ENCODE results near the gene FSCB.

FSCB gene

GRCh38 chr14:44490966-44491365, 16.1 kb downstream of the FSCB start:
- no peaks in the 10 kb centered on the region for H3K36me3 ChIP-seq (ENCODE audit: control insufficient read depth in 2 of 2, insufficient read depth in 2 of 2, low read length in 2 of 2)
- H3K27me3 ChIP-seq (ENCODE audit: control insufficient read depth in 1 of 2, insufficient read depth in 2 of 2, low read length in 2 of 2) = no peaks in the 10 kb centered on the region
- no peaks in the 10 kb centered on the region for H3K4me1 ChIP-seq (ENCODE audit: control insufficient read depth, insufficient read depth, low read length)
- no peak overlapping the region for H3K9ac ChIP-seq (ENCODE audit: low read length in 2 of 2)
- H3K4me3 ChIP-seq (ENCODE audit: low read length in 2 of 2) = no peak overlapping the region
- no peak overlapping the region for H3K27ac ChIP-seq (ENCODE audit: low read length)
- no peaks in the 10 kb centered on the region for H3K9me3 ChIP-seq (ENCODE audit: control insufficient read depth in 2 of 2, low read length in 2 of 2)

GRCh38 chr14:44477953-44478352, 29.1 kb downstream of the FSCB start:
- Histone ChIP-seq H3K27ac (ENCODE audit: low read length) (no peak overlapping the region), H3K36me3 (ENCODE audit: control insufficient read depth in 2 of 2, insufficient read depth in 2 of 2, low read length in 2 of 2) (no peaks in the 10 kb centered on the region), H3K9me3 (ENCODE audit: control insufficient read depth in 2 of 2, low read length in 2 of 2) (peaks cover 0 to 5% of the 10 kb centered on the region in 2 donors), H3K4me3 (ENCODE audit: low read length in 2 of 2) (no peak overlapping the region), H3K9ac (ENCODE audit: low read length in 2 of 2) (no peak overlapping the region), H3K27me3 (ENCODE audit: control insufficient read depth in 1 of 2, insufficient read depth in 2 of 2, low read length in 2 of 2) (no peaks in the 10 kb centered on the region), H3K4me1 (ENCODE audit: control insufficient read depth, insufficient read depth, low read length) (no peaks in the 10 kb centered on the region)

- Histone ChIP-seq H3K9ac (ENCODE audit: low read length in 2 of 2) (no peak overlapping the region), H3K36me3 (ENCODE audit: control insufficient read depth in 2 of 2, insufficient read depth in 2 of 2, low read length in 2 of 2) (no peaks in the 10 kb centered on the region), H3K27me3 (ENCODE audit: control insufficient read depth in 1 of 2, insufficient read depth in 2 of 2, low read length in 2 of 2) (no peaks in the 10 kb centered on the region), H3K4me1 (ENCODE audit: control insufficient read depth, insufficient read depth, low read length) (no peaks in the 10 kb centered on the region), H3K4me3 (ENCODE audit: low read length in 2 of 2) (no peak overlapping the region), H3K27ac (ENCODE audit: low read length) (no peak overlapping the region), H3K9me3 (ENCODE audit: control insufficient read depth in 2 of 2, low read length in 2 of 2) (no peaks in the 10 kb centered on the region)
These were observed 38.3 kb downstream of the FSCB start for GRCh38 chr14:44468771-44469170.

- Histone ChIP-seq H3K9me3 (ENCODE audit: control insufficient read depth in 2 of 2, low read length in 2 of 2) (no peaks in the 10 kb centered on the region), H3K27me3 (ENCODE audit: control insufficient read depth in 1 of 2, insufficient read depth in 2 of 2, low read length in 2 of 2) (no peaks in the 10 kb centered on the region), H3K4me1 (ENCODE audit: control insufficient read depth, insufficient read depth, low read length) (no peaks in the 10 kb centered on the region), H3K4me3 (ENCODE audit: low read length in 2 of 2) (no peak overlapping the region), H3K27ac (ENCODE audit: low read length) (no peak overlapping the region), H3K36me3 (ENCODE audit: control insufficient read depth in 2 of 2, insufficient read depth in 2 of 2, low read length in 2 of 2) (no peaks in the 10 kb centered on the region), H3K9ac (ENCODE audit: low read length in 2 of 2) (no peak overlapping the region)
These were observed 43.6 kb downstream of the FSCB start for GRCh38 chr14:44463356-44464004.

- no peak overlapping the region for H3K4me3 ChIP-seq (ENCODE audit: low read length in 2 of 2)
- H3K27ac ChIP-seq (ENCODE audit: low read length) = no peak overlapping the region
- no peaks in the 10 kb centered on the region for H3K36me3 ChIP-seq (ENCODE audit: control insufficient read depth in 2 of 2, insufficient read depth in 2 of 2, low read length in 2 of 2)
- H3K27me3 ChIP-seq (ENCODE audit: control insufficient read depth in 1 of 2, insufficient read depth in 2 of 2, low read length in 2 of 2) = no peaks in the 10 kb centered on the region
- no peak overlapping the region for H3K9ac ChIP-seq (ENCODE audit: low read length in 2 of 2)
- no peaks in the 10 kb centered on the region for H3K4me1 ChIP-seq (ENCODE audit: control insufficient read depth, insufficient read depth, low read length)
- H3K9me3 ChIP-seq (ENCODE audit: control insufficient read depth in 2 of 2, low read length in 2 of 2) = no peaks in the 10 kb centered on the region
These were observed 44.7 kb downstream of the FSCB start for GRCh38 chr14:44462381-44462780.

GRCh38 chr14:44461811-44462210, 45.3 kb downstream of the FSCB start:
- Histone ChIP-seq H3K9ac (ENCODE audit: low read length in 2 of 2) (no peak overlapping the region), H3K4me3 (ENCODE audit: low read length in 2 of 2) (no peak overlapping the region), H3K27me3 (ENCODE audit: control insufficient read depth in 1 of 2, insufficient read depth in 2 of 2, low read length in 2 of 2) (no peaks in the 10 kb centered on the region), H3K36me3 (ENCODE audit: control insufficient read depth in 2 of 2, insufficient read depth in 2 of 2, low read length in 2 of 2) (no peaks in the 10 kb centered on the region), H3K9me3 (ENCODE audit: control insufficient read depth in 2 of 2, low read length in 2 of 2) (peaks cover 0 to 3% of the 10 kb centered on the region in 2 donors), H3K4me1 (ENCODE audit: control insufficient read depth, insufficient read depth, low read length) (no peaks in the 10 kb centered on the region), H3K27ac (ENCODE audit: low read length) (no peak overlapping the region)

Measured in stomach smooth muscle (tissue), 2 donors.